NOMO-1 (cell line): Measurements from ENCODE around the gene SOX12.
"Not testable (repeated sequence)": the region's sequence is repeated elsewhere in the genome, so short reads cannot be mapped to it uniquely, and the experiment has no call there.

ENCODE experiments used
- DNase-seq, 2 experiments: peaks; one replicate each; lab custom pipeline; 2025; ENCODE audit not compliant: unreplicated experiment in 2 of 2; lab: John Stamatoyannopoulos, UW

Gene SOX12

GRCh38 chr20:328027-328974 lies 2.9 kb downstream of the SOX12 start:
- DNase-seq = no peak

GRCh38 chr20:328975-329695 lies 3.8 kb downstream of the SOX12 start:
- no peak for DNase-seq

- DNase-seq = no peak
Observed at GRCh38 chr20:329851-330232, 4.5 kb downstream of the SOX12 start.

- DNase-seq = peak; percentile 52 to 83
Observed at GRCh38 chr20:330233-331149, 5.1 kb downstream of the SOX12 start.

- DNase-seq = no peak
Observed at GRCh38 chr20:334578-334977, 9.2 kb downstream of the SOX12 start.

- not testable (repeated sequence) for DNase-seq
Observed at GRCh38 chr20:336040-336439, 10.7 kb downstream of the SOX12 start.

- peak in 1 of 2 experiments; percentile 12 for DNase-seq
Observed at GRCh38 chr20:341682-342081, 16.3 kb downstream of the SOX12 start.

- DNase-seq = no peak
Observed at GRCh38 chr20:343107-343506, 17.8 kb downstream of the SOX12 start.

- DNase-seq = no peak
Observed at GRCh38 chr20:346033-346639, 20.8 kb downstream of the SOX12 start.

- no peak for DNase-seq
Observed at GRCh38 chr20:346640-347316, 21.4 kb downstream of the SOX12 start, which contains the start of gene NRSN2. Gene NRSN2, plus strand, starts transcription at chr20:347111. Its CDS starts 2,533 bp downstream, at chr20:349644.

GRCh38 chr20:347317-347639 lies 21.9 kb downstream of the SOX12 start:
- no peak for DNase-seq

GRCh38 chr20:347640-348484 lies 22.5 kb downstream of the SOX12 start:
- peak; percentile 76 to 84 for DNase-seq

GRCh38 chr20:348972-349841 lies 23.9 kb downstream of the SOX12 start:
- DNase-seq = no peak

- DNase-seq = no peak
Observed at GRCh38 chr20:353166-353565, 27.8 kb downstream of the SOX12 start.

GRCh38 chr20:354298-354977 lies 29.1 kb downstream of the SOX12 start:
- DNase-seq = peak; percentile 50 to 67

- not testable (repeated sequence) for DNase-seq
Observed at GRCh38 chr20:356154-356553, 30.8 kb downstream of the SOX12 start.

- no peak for DNase-seq
Observed at GRCh38 chr20:356745-357144, 31.4 kb downstream of the SOX12 start.
